SU-DHL-6 (cell line): Measurements from ENCODE around the gene BBS1.
"Not testable (repeated sequence)": the region's sequence is repeated elsewhere in the genome, so short reads cannot be mapped to it uniquely, and the experiment has no call there.

Experiments used
- EZH2phosphoT487 ChIP-seq: fragments of 200-600 bp; sonication (generic), shearing (Covaris generic); conservative IDR thresholded peaks from 2 replicates; pipeline ENCODE4 v1.6.1; 2018; ENCODE audit warnings: mild to moderate bottlenecking, antibody characterized with exemption, low read length, moderate library complexity, mixed read lengths
- TF ChIP-seq, protein P1 (sequence below): fragments of 200-600 bp; sonication (generic); IDR thresholded peaks from one replicate; pipeline ENCODE4 v1.5.1; 2017; ENCODE audit warnings: antibody characterized with exemption, mild to moderate bottlenecking, low read length, moderate library complexity; ENCODE audit not compliant: insufficient read depth, poor library complexity, severe bottlenecking

GRCh38 chr11:66540598-66540997, 30.2 kb downstream of the BBS1 start:
- TF ChIP-seq, protein P1, sequence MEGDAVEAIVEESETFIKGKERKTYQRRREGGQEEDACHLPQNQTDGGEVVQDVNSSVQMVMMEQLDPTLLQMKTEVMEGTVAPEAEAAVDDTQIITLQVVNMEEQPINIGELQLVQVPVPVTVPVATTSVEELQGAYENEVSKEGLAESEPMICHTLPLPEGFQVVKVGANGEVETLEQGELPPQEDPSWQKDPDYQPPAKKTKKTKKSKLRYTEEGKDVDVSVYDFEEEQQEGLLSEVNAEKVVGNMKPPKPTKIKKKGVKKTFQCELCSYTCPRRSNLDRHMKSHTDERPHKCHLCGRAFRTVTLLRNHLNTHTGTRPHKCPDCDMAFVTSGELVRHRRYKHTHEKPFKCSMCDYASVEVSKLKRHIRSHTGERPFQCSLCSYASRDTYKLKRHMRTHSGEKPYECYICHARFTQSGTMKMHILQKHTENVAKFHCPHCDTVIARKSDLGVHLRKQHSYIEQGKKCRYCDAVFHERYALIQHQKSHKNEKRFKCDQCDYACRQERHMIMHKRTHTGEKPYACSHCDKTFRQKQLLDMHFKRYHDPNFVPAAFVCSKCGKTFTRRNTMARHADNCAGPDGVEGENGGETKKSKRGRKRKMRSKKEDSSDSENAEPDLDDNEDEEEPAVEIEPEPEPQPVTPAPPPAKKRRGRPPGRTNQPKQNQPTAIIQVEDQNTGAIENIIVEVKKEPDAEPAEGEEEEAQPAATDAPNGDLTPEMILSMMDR = not testable (repeated sequence)
- not testable (repeated sequence) for TF ChIP-seq EZH2phosphoT487
